ENCODE results near the gene NOP14.
A peak's percentile ranks its signal among the peaks of the same experiment; 100 is the strongest.

Gene NOP14

GRCh38 chr4:2941138-2942036, 21.8 kb downstream of the NOP14 start:
- no peak for DNase-seq

- DNase-seq: peak; percentile 49
Observed at GRCh38 chr4:2940267-2941137, 22.7 kb downstream of the NOP14 start.

- DNase-seq: peak; percentile 50
Observed at GRCh38 chr4:2939383-2940243, 23.6 kb downstream of the NOP14 start.

- peak; percentile 37 for DNase-seq
Observed at GRCh38 chr4:2938906-2939305, 24.3 kb downstream of the NOP14 start.

GRCh38 chr4:2938411-2938810, 24.8 kb downstream of the NOP14 start:
- DNase-seq: peak; percentile 29

- peak; percentile 12 for DNase-seq
Observed at GRCh38 chr4:2937986-2938385, 25.2 kb downstream of the NOP14 start.

- peak; percentile 45 for DNase-seq
Observed at GRCh38 chr4:2937146-2937857, 25.9 kb downstream of the NOP14 start.

GRCh38 chr4:2936773-2937145, 26.4 kb downstream of the NOP14 start:
- no peak for DNase-seq

- DNase-seq: peak; percentile 52
Observed at GRCh38 chr4:2935762-2936743, 27.2 kb downstream of the NOP14 start.

GRCh38 chr4:2934813-2935761, 28.1 kb downstream of the NOP14 start:
- DNase-seq: peak; percentile 94

- no peak for DNase-seq
Observed at GRCh38 chr4:2934077-2934812, 29.0 kb downstream of the NOP14 start.

- peak; percentile 65 for DNase-seq
Observed at GRCh38 chr4:2933566-2934076, 29.6 kb downstream of the NOP14 start.

GRCh38 chr4:2932951-2933565, 30.1 kb downstream of the NOP14 start:
- DNase-seq: peak; percentile 57

GRCh38 chr4:2932321-2932950, 30.8 kb downstream of the NOP14 start:
- no peak for DNase-seq

GRCh38 chr4:2931512-2932301, 31.5 kb downstream of the NOP14 start:
- peak; percentile 64 for DNase-seq

GRCh38 chr4:2930758-2931511, 32.3 kb downstream of the NOP14 start:
- peak; percentile 55 for DNase-seq
